ENCODE results near the gene PCIF1. TPM values are rescaled to one million over a fixed set of nuclear protein-coding genes. Genes with fewer than 3 reads are reported as not detected.

PCIF1 gene
- polyA plus RNA-seq, 1 donor = 22.3 TPM

- no peak for DNase-seq (ENCODE audit: low read depth)
Measured at GRCh38 chr20:45904583-45905504, 29.6 kb upstream of the PCIF1 start.

DNA sequence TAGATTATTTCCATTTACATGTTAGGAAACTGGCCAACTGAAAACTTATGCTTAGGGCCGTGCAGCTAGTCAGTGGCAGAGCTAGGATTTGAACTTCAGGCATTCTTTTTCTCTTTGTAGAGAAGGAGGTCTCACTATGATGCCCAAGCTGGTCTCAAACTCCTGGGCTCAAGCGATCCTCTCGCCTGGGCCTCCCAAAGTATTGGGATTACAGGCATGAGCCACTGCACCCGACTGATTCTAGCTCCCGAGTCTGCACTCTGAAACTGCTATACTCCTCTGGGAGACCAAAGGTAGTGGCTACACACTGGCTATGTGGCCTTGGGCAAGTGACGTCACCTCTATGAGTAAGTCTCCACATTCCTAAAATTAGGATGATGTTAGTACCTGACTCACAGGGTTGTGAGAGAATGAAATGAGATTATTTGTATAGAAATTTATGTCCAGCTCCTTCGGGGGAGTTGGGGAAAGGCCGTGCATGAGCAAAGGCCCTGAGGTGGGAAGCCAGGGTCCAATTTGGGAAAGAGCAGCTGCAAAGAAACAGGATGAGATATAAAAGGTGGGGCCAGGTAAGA lies 28.9 kb upstream of the PCIF1 start:
- no peak for DNase-seq (ENCODE audit: low read depth)

GRCh38 chr20:45907219-45907948 lies 27.1 kb upstream of the PCIF1 start:
- DNase-seq (ENCODE audit: low read depth) = no peak

DNA sequence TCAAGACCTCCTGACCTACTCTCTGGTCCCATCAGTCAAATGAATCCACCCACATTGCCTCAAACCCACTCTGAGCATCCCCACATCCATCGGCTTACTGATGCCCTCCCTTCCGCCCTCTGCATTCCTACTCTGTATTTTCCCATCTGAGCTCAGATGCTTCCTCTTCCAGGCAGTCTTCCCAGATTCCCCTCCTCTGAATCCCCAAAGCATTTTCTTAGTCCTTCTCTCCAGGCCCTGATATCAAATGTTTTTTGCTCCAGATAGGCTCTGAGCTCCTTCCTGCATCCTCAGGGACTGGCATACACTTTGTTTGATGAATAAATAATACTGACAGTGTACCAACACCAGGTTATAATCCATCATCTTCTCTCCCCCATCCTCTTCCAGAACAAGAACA lies 26.4 kb upstream of the PCIF1 start:
- DNase-seq (ENCODE audit: low read depth) = no peak

DNA sequence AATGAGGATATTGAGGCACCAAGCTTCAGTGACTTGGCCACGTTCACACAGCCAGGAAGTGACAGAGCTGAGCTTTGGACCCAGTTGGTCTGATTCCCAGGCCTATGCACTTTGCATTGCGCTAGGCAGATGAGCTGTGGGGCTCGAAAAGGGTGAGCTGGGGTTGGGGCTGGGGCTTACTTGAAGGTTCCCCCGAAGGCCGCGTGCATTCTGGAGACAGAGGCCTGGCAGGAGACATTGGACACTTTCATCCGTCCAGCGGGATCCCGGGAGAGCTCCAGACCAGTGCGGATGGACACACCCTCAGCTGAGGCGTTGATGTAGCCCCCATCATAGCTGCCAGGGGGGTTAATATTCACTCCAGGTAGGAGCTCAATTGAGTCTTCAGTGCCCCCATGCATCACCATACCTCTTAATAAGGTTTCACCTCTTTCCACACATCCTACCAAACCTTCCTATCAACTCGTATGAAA lies 25.1 kb upstream of the PCIF1 start:
- no peak for DNase-seq (ENCODE audit: low read depth)

DNA sequence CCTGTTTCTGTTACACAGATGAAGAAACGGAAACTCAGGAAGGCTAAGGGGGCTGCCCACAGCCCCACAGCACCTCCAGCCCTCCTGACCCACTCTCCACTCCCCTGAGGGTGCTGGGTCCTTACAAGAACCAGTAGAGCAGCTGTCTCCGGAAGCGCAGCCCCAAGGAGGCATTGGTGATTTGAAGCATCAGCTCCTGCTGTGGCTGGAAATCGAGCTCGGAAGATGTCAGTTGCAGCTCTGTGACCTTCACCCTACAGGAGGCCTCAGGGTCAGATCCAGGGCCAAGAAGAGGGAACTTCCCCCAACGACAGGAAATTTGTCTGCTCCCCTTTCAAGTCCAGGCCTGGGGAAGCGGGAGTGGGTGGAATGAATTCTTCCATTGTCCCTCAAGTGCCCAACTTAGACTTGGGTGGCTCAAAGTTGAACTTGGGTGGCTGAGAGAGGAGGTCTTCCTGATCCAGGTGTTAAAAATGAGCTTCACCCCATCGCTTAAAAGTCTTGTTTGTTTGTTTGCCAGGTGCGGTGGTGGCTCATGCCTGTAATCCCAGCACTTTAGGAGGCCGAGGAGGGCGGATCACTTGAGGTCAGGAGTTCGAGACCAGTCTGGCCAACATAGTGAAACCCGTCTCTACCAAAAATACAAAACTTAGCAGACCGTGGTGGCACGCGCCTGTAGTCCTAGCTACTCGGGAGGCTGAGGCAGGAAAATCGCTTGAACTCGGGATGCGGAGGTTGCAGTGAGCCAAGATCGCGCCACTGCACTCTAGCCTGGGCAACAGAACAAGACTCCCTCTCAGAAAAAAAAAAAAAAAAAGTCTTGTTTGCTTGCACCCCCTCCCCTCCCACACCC lies 24.4 kb upstream of the PCIF1 start:
- no peak for DNase-seq (ENCODE audit: low read depth)

- DNase-seq (ENCODE audit: low read depth) = peak; percentile 84
Measured at GRCh38 chr20:45910670-45911485, 23.6 kb upstream of the PCIF1 start.

DNA sequence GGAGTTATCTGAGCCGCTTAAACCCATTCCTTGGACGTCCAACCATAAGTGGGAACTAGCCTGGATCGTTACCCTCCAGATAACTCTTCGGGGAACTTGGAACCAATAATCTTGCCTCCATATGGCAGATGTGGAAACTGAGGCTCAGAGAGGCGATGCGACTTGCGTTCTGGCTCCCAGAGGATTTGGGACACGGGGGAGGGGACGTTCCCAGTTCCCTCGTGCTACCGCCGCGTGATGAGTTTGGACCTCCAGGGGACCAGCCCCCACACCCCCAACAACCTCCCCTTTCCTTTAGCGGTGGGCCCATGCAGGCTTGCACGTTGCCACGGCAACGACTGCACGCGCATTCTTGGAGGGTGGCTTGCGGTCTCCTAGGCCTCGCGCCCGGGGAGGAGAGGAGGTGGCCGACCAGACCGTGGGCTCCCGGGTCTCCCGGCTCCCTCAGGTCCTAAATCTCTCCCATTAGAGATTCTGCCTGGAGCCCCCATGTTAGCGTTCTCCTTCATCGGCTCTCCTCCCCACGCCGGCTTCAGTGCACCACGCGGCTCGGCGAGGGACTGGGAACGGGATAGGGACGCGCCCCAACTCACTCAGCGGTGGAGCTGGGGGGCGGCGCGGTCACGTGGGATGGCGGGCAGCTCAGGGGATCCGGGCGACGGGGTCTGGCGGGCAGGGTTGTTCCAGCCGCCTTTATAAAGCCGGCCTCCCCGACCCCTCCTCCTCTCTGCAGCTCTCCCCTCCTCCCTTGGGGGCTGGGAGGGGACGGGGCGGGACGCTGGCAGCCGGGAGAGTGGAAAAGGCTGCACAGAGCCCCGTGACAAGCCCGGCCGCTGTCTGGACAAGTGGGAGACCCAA lies 22.8 kb upstream of the PCIF1 start, which contains the start of gene PLTP:
PLTP (minus strand) TSS at position 670 of the 858 bp plus-strand sequence. CDS start 703 bp downstream, outside the sequence.
- no peak for DNase-seq (ENCODE audit: low read depth)

GRCh38 chr20:45912344-45912682 lies 22.2 kb upstream of the PCIF1 start:
- no peak for DNase-seq (ENCODE audit: low read depth)

- no peak for DNase-seq (ENCODE audit: low read depth)
Measured at GRCh38 chr20:45913116-45913515, 21.4 kb upstream of the PCIF1 start.

GRCh38 chr20:45917790-45918141 lies 16.7 kb upstream of the PCIF1 start:
- DNase-seq (ENCODE audit: low read depth) = no peak

GRCh38 chr20:45918182-45918737 lies 16.2 kb upstream of the PCIF1 start:
- DNase-seq (ENCODE audit: low read depth) = no peak

- no peak for DNase-seq (ENCODE audit: low read depth)
Measured at GRCh38 chr20:45918779-45919537, 15.5 kb upstream of the PCIF1 start.

GRCh38 chr20:45919542-45920399 lies 14.7 kb upstream of the PCIF1 start:
- no peak for DNase-seq (ENCODE audit: low read depth)

- no peak for DNase-seq (ENCODE audit: low read depth)
Measured at GRCh38 chr20:45920462-45921336, 13.8 kb upstream of the PCIF1 start.

DNA sequence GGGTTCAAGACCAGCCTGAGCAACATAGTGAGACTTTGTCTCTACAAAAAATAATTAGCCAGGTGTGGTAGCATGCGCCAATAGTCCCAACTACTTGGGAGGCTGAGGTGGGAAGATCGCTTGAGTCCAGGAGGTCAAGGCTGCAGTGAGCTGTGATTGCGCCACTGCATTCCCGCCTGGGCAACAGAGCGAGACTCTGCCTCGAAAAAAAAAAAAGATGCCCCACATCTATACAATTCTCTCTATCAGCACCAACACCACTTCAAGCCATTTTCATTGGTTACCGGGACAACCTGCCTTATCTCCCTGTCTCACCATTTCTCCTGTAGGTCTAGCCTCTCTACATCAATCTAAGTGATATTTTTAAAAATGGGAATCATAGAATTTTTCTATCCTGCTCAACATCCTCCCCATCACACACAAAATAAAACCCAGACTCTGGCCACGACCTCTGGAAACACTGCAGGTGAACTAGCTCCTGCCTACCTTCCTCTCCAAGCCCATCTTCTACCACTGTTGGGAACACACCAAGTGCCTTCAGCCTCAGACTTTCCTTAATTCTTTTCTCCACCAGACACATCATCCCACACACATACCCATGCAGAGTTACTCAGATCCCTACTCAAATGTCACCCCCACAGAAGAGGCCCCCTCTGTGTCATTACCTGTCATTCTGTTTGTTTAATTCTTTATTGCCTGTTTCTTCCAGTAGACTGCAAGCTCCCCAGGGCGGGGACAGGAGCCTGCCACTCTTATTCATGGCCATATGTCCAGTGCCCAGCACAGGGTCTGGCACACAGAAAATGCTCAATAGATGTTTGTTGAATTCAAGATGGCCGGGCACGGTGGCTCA lies 12.9 kb upstream of the PCIF1 start:
- DNase-seq (ENCODE audit: low read depth) = no peak

Data from forelimb muscle (tissue), 1 donor.